ENCODE data around the gene PTPRF.
A peak's percentile ranks its signal among the peaks of the same experiment; 100 is the strongest.

The PTPRF gene

DNA sequence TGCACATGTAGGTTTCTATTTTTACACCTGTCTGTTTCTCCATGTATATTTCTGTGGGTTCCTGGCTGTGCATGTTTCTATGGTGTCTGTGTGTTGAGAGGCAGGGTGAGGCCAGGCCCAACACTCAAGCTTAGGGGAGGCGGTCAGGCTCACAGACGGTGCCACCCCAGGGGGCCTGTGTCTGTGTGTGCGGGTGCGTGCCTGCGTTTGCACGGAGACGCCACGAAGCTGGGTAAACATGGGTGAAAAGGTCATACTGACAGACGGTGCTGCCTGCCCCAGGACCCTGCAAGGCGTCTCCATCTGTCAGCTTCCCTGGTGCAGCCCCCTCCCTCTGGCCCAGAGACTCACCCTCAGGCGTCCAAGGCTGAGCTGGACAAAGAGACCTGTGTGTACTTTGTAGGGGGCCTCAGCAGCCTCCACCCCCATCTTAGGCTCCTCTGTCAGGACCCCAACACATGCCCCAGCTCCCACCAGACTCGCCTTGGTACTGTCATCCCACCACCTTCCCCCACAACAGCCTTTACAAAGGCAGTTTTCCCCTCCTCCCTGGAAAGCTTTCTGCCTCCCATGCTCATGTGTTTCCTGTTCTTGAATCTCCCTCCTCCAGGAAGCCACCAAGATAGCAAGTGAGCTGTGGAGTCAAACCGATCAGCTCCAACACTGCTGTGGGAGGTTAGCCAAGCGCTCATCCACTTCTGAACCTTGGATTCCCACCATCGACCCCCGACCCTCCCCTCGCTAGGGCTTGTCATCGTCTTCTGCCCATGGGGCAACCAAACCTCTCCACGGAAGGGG, 34.1 kb downstream of the PTPRF start:
- no peak overlapping the region for H3K4me3 ChIP-seq (ENCODE audit: low read depth, low read length)
- no peak for DNase-seq (ENCODE audit: low read depth)
- in situ Hi-C loops (cut with HindIII; ENCODE audit: low sequenced_read_pairs) = loop anchor here (5.0 kb wide), 1 partner anchor 58 kb away; no protein-coding TSS in a partner anchor
- TF ChIP-seq, protein P1, sequence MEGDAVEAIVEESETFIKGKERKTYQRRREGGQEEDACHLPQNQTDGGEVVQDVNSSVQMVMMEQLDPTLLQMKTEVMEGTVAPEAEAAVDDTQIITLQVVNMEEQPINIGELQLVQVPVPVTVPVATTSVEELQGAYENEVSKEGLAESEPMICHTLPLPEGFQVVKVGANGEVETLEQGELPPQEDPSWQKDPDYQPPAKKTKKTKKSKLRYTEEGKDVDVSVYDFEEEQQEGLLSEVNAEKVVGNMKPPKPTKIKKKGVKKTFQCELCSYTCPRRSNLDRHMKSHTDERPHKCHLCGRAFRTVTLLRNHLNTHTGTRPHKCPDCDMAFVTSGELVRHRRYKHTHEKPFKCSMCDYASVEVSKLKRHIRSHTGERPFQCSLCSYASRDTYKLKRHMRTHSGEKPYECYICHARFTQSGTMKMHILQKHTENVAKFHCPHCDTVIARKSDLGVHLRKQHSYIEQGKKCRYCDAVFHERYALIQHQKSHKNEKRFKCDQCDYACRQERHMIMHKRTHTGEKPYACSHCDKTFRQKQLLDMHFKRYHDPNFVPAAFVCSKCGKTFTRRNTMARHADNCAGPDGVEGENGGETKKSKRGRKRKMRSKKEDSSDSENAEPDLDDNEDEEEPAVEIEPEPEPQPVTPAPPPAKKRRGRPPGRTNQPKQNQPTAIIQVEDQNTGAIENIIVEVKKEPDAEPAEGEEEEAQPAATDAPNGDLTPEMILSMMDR (IDR thresholded peaks at IDR 0.05; ENCODE audit: low read depth, low read length, missing control alignments) = no peak

DNA sequence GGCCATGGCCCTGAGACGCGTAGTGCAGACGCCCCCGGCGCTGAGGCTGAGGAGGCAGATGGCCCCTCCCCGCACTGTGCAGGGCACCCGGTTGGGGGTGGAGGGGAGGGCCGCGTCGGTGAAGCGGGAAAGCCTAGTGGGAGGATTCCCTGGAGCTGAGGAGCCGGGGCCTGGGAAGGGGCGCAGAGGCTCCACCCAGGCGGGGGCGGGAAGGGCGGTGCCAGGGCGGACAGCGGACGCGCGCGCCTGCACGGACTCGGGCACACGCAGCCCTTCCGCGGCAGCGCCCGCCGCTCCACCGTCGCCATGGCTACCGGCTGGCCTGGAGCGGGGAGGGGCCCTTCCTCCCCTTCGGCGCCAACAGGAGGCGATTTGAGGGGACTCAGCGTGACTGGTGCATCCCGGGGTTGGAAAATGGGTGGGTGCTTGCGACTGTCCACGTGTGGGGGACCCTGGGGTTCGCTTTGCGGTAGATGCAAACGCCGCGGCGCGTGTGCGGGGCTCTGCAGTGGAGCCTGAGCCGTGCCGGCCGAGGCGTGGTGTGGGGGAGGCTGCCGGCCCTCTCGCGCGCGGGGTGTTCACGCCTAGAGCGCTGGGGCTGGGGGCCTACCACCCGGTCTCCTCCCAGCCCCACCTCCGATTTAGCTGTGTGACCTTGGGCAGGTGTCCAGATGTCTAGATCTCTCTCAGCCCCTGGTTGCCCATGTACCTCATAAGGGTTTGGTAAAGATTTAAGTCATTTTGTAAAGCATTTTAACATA, 35.1 kb downstream of the PTPRF start:
- in situ Hi-C loops (cut with HindIII; ENCODE audit: low sequenced_read_pairs) = no loop called here
- H3K4me3 ChIP-seq (ENCODE audit: low read depth, low read length) = peak overlapping the region; percentile 44
- DNase-seq (ENCODE audit: low read depth) = no peak
- TF ChIP-seq, protein P1 (IDR thresholded peaks at IDR 0.05; ENCODE audit: low read depth, low read length, missing control alignments) = no peak

DNA sequence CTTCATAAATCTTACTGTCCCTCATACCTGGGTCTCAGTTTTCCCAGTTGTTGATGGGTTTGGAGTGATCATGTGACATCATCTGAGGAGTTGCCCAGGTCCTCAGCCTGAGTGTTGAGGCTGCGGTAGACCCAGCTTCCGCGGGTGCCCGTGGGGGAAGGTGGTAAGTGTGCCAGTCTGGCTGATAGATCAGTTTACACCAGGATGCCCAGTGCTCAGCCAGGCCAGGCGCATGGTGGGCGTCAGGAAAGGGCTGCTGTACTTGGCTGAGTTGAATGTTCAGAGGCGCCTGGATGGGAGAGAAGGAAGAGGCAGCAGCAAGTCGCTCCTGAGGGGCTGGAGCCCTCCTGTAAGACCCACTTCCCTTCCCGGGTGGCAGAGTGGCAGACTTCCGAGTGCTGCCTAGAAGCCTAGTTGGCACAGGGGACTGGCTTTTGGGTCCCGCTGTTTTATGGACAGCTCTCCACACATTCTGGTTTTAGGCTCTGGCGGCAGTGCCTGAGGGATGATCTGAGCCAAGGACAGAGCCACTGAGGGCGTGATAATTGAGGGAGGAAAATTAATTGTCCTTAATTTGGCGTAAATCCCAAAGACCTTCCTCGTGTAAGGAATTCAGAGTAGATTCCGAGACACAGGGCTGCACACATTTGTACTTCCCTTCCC, 35.8 kb downstream of the PTPRF start:
- in situ Hi-C loops (cut with HindIII; ENCODE audit: low sequenced_read_pairs) = no loop called here
- TF ChIP-seq, protein P1 (IDR thresholded peaks at IDR 0.05; ENCODE audit: low read depth, low read length, missing control alignments) = no peak
- no peak overlapping the region for H3K4me3 ChIP-seq (ENCODE audit: low read depth, low read length)
- DNase-seq (ENCODE audit: low read depth) = no peak

DNA sequence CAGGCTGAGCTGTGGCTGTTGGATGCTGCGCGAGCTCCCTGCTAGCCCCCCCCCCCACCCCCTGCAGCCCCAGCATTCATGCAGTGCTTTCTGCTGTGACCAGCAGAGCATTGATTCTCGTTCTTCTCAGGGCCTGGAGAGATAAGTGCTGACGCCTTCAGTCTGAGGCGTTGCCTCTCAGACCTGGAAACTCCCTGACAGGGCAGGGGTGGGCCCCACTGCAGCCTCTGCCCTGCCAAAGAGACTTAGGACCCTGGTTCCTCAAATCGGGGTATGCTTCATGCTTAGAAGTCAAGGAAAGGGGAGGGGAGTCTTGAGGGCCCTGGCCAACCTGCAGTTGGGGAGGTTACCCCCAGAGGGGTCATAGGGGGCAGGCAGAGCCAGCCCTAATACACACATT, 38.5 kb downstream of the PTPRF start:
- in situ Hi-C loops (cut with HindIII; ENCODE audit: low sequenced_read_pairs) = no loop called here
- H3K4me3 ChIP-seq (ENCODE audit: low read depth, low read length) = no peak overlapping the region
- TF ChIP-seq, protein P1 (IDR thresholded peaks at IDR 0.05; ENCODE audit: low read depth, low read length, missing control alignments) = no peak
- no peak for DNase-seq (ENCODE audit: low read depth)

DNA sequence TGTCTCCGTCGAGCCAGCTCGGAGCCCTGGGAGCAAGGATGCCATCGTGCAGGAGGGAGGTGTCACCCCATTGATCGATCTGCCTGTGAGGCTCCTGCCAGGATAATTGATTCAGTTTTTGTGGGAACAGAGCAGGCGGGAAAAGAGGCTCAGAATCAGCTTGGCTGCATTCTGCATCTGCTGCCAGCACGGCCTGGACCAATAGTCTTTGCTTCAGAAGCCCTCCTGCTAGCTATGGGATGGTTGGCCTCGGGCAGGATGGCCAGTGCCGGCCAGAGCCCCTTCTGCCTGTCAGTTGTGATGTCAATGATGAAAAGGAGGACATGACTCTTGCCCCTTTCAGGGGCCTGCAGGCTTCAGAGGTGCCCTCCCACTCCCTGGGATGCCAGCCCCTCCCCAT, 39.6 kb downstream of the PTPRF start:
- H3K4me3 ChIP-seq (ENCODE audit: low read depth, low read length) = no peak overlapping the region
- in situ Hi-C loops (cut with HindIII; ENCODE audit: low sequenced_read_pairs) = no loop called here
- DNase-seq (ENCODE audit: low read depth) = no peak
- TF ChIP-seq, protein P1 (IDR thresholded peaks at IDR 0.05; ENCODE audit: low read depth, low read length, missing control alignments) = no peak

DNA sequence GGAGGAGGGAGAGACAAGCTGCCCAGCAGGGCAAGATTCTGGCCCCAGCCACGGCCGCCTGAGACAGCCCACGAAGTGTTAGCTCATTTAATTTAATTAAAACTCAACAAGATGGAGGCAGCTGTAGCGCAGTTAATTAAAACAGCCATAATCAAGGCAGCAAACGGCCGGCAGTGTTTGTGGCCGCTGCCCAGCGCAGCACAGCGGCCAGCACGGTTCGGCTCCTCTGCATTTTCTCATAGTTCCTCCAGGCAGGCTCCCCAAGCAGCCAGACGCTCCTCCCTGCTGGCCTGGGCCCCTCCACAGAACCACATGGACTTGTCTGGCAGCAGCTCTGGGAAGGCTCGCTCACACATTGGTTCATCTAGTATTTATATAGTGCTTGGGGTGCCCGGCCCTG, 40.0 kb downstream of the PTPRF start:
- no peak overlapping the region for H3K4me3 ChIP-seq (ENCODE audit: low read depth, low read length)
- in situ Hi-C loops (cut with HindIII; ENCODE audit: low sequenced_read_pairs) = no loop called here
- no peak for DNase-seq (ENCODE audit: low read depth)
- TF ChIP-seq, protein P1 (IDR thresholded peaks at IDR 0.05; ENCODE audit: low read depth, low read length, missing control alignments) = no peak

All from astrocyte of the cerebellum (primary cell).